ENCODE results near the gene DPCD. TPM values are rescaled to one million over a fixed set of nuclear protein-coding genes. Genes with fewer than 3 reads are reported as not detected.
"Not testable (repeated sequence)": the region's sequence is repeated elsewhere in the genome, so short reads cannot be mapped to it uniquely, and the experiment has no call there.

DPCD gene
- total RNA-seq, 4 donors from 2014 or later = 13.4 to 30.1 (median 24.5) TPM

DNA sequence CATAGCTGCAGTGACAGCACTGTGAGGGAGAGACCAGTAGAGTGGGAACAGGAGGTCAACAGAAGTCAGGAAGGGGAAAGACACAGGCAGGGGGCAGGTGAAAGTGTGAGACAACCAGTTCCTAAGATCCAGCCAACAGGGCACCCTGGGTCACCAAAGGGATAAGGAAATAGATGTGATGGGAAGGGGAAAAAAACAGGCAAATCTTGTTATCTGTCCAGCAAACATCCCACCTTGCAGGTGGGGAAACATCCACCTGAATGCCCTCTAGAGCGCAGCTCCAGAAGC lies 42.5 kb downstream of the DPCD start:
- 100% methylated on average over 1 of the region's 1 CpG; no CpG with 5 or more reads in 1 of the 2 donors for WGBS, 2 donors (ENCODE audit: low coverage in 1 of 2)
- H3K9me3 ChIP-seq = no peaks in the 10 kb centered on the region
- H3K36me3 ChIP-seq = peaks cover 0 to 48% of the 10 kb centered on the region in 2 donors
- no peak overlapping the region for H3K4me3 ChIP-seq
- H3K27ac ChIP-seq = no peak overlapping the region
- no peak for ATAC-seq
- no peaks in the 10 kb centered on the region for H3K27me3 ChIP-seq
- TF ChIP-seq EP300 (IDR thresholded peaks at IDR 0.05) (no peak), POLR2A (IDR thresholded peaks at IDR 0.05) (no peak)
- H3K4me1 ChIP-seq = no peaks in the 10 kb centered on the region

DNA sequence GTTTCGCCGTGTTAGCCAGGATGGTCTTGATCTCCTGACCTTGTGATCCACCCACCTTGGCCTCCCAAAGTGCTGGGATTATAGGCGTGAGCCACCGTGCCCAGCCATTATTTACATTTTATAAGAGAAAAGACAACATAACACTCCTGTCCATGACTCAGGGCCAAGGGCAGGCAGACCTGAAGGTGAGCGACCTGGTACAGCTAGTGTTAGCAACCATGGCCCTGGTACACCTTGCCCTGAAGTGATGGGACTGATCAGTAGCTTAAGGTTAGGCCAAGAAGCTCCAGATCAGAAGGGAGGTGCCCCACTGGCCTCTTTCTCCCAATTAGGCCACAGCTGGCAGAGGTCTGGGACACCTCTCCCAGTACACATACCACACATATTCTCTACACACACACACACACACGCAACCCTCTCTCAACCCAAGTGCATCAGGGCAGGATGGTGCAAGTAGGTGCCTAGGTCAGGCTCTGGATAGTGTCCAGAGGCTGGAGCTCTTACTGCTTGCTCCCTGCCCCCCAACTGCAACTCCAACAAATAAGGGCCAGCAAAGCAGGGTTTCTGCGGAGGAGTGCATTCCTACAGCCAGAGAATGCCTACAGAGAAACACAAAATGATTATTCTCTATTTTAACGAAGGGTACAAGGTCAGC lies 43.8 kb downstream of the DPCD start:
- 60% methylated on average over 1 of the region's 8 CpGs; no CpG with 5 or more reads in 1 of the 2 donors for WGBS, 2 donors (ENCODE audit: low coverage in 1 of 2)
- no peak for ATAC-seq
- no peaks in the 10 kb centered on the region for H3K9me3 ChIP-seq
- TF ChIP-seq, protein P1, sequence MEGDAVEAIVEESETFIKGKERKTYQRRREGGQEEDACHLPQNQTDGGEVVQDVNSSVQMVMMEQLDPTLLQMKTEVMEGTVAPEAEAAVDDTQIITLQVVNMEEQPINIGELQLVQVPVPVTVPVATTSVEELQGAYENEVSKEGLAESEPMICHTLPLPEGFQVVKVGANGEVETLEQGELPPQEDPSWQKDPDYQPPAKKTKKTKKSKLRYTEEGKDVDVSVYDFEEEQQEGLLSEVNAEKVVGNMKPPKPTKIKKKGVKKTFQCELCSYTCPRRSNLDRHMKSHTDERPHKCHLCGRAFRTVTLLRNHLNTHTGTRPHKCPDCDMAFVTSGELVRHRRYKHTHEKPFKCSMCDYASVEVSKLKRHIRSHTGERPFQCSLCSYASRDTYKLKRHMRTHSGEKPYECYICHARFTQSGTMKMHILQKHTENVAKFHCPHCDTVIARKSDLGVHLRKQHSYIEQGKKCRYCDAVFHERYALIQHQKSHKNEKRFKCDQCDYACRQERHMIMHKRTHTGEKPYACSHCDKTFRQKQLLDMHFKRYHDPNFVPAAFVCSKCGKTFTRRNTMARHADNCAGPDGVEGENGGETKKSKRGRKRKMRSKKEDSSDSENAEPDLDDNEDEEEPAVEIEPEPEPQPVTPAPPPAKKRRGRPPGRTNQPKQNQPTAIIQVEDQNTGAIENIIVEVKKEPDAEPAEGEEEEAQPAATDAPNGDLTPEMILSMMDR (IDR thresholded peaks at IDR 0.05) = no peak
- TF ChIP-seq EP300 (IDR thresholded peaks at IDR 0.05) (no peak), POLR2AphosphoS5 (IDR thresholded peaks at IDR 0.05) (no peak), POLR2A (IDR thresholded peaks at IDR 0.05) (no peak)
- H3K4me1 ChIP-seq = no peaks in the 10 kb centered on the region
- no peak overlapping the region for H3K4me3 ChIP-seq
- H3K27ac ChIP-seq = no peak overlapping the region
- H3K27me3 ChIP-seq = no peaks in the 10 kb centered on the region
- peaks cover 0 to 50% of the 10 kb centered on the region in 2 donors for H3K36me3 ChIP-seq

DNA sequence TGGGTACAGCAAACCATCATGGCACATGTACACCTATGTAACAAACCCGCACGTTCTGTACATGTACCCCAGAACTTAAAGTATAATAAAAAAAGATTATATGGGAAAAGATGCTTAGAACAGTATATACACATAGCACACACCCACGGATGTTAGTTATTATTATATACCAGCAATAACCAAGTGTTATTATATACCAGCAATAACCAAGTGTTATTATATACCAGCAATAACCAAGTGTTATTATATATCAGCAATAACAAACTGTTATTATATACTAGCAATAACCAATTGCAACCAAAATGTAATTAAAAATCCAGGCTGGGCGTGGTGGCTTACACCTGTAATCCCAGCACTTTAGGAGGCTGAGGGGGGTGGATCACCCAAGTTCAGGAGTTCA lies 45.4 kb downstream of the DPCD start:
- not testable (repeated sequence) for ATAC-seq, H3K4me3 ChIP-seq, H3K4me1 ChIP-seq, H3K9me3 ChIP-seq, H3K27me3 ChIP-seq, H3K27ac ChIP-seq
- 83 to 91% methylated on average over 3 to 4 of the region's 4 CpGs for WGBS, 2 donors (ENCODE audit: low coverage in 1 of 2)
- H3K36me3 ChIP-seq = peaks cover 0 to 55% of the 10 kb centered on the region in 2 donors

DNA sequence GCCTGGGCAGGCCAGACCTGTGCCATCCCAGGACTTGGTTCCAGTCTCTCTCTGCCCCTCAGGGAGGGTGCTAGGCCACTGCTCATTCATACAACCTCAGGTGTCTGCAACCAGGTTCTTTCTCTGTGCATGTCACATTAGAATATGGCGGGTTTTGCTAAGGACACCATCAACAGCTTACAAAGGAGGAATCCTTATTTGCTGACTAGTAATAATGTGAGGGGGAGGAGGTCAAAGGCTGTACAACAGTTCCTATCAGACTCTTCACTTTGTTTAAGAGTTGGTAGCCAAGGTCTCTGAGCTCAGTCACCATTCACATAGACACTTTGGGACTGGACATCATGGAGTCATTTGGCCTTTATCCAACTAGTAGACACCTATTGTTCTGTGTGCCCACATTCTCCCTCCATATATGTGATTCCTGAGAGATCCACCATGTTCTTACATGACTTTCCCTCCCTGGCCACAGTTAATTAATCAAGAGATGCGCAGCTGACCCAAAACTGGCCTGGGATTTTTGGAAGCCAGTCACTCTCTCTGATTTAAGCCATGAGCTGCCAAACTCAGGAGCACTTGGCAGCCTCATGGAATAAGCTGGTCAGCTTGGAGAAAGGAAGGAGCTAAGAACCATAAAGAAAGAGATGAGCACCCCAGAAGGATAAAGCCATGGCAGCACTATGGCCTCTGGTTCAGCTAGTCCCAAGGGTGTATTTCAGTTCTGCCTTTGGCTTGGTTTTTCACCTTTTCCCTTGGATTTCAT lies 51.2 kb downstream of the DPCD start:
- WGBS, 2 donors (ENCODE audit: low coverage in 1 of 2) = 83% methylated on average over 1 of the region's 2 CpGs; no CpG with 5 or more reads in 1 of the 2 donors
- H3K27me3 ChIP-seq = no peaks in the 10 kb centered on the region
- TF ChIP-seq POLR2AphosphoS5 (IDR thresholded peaks at IDR 0.05) (no peak), POLR2A (IDR thresholded peaks at IDR 0.05) (no peak), EP300 (IDR thresholded peaks at IDR 0.05) (no peak)
- TF ChIP-seq, protein P1 (IDR thresholded peaks at IDR 0.05) = no peak
- ATAC-seq = no peak
- no peaks in the 10 kb centered on the region for H3K4me1 ChIP-seq
- H3K36me3 ChIP-seq = peaks cover 0 to 62% of the 10 kb centered on the region in 2 donors
- no peak overlapping the region for H3K4me3 ChIP-seq
- no peak overlapping the region for H3K27ac ChIP-seq
- no peaks in the 10 kb centered on the region for H3K9me3 ChIP-seq

DNA sequence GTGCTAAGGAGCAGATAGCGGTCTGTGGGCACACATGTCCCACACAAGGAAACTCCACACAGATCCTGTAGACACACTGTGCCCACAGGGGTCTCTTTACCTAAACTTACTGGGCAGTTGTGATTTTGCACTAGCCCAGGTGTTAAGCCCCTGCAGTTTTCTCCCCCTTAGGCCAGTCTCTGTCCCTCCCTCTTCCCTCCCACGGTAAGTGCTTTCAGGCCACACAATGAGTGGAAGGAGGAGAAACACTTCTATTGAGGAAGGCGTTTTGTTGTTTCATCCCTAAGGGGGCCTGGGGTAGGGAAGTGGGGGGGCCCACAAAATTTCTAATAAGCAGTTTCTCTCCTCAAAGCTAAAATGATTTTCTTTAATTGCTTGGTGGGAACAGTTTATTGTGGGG lies 55.4 kb downstream of the DPCD start:
- Histone ChIP-seq H3K4me1 (peaks cover 0 to 12% (median 0%) of the 10 kb centered on the region in 3 donors), H3K36me3 (peaks cover 0 to 70% of the 10 kb centered on the region in 2 donors), H3K9me3 (no peaks in the 10 kb centered on the region), H3K27me3 (no peaks in the 10 kb centered on the region), H3K4me3 (no peak overlapping the region), H3K27ac (no peak overlapping the region)
- ATAC-seq = no peak
- WGBS, 2 donors (ENCODE audit: low coverage in 1 of 2) = 88 to 100% methylated on average over 1 of the region's 3 CpGs
- no peak for TF ChIP-seq EP300 (IDR thresholded peaks at IDR 0.05)

DNA sequence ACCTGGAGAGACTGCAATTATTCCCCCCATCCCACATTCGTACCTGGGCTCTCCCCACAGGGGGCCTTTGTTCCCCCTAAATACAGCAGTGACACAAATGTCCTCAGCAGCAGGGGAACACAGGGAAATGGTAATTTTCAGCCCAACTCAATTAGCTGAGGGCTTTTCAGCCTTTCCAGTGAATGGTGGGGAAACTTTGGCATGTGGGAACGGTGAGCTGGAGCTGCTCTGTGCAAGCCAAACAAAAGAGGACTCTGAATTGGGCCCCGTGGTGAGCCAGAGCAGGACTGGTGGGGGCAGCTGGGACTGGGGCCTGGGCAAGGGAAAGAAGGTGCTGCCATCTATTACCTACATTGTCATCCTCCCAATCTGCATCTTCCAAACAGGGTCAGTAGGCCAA lies 55.9 kb downstream of the DPCD start:
- no peak for ATAC-seq
- H3K4me3 ChIP-seq = no peak overlapping the region
- no peaks in the 10 kb centered on the region for H3K27me3 ChIP-seq
- H3K36me3 ChIP-seq = peaks cover 0 to 68% of the 10 kb centered on the region in 2 donors
- WGBS, 2 donors (ENCODE audit: low coverage in 1 of 2) = 66% methylated on average over 3 of the region's 3 CpGs; no CpG with 5 or more reads in 1 of the 2 donors
- TF ChIP-seq POLR2A (IDR thresholded peaks at IDR 0.05) = no peak
- peaks cover 0 to 12% (median 0%) of the 10 kb centered on the region in 3 donors for H3K4me1 ChIP-seq
- no peaks in the 10 kb centered on the region for H3K9me3 ChIP-seq
- no peak overlapping the region for H3K27ac ChIP-seq

DNA sequence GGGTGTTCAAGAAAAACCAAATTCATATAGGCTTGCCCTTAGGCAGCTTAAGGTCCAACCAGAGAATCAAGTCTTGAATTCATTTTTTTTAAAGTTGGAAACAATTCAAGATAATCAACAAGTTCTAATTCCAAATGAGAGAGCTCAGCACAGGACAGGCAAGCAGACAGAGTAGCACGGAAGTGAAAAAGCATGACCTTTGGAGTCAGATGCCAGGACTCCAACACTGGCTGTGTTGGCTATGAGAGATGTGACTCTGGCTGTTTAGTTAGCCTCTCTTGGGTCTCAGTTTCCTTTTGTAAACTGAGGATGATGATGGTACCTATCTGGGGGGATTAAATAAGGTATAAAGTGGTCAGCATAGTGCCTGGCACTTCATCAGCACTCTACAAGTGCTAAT lies 57.5 kb downstream of the DPCD start:
- no peak overlapping the region for H3K27ac ChIP-seq
- no peaks in the 10 kb centered on the region for H3K27me3 ChIP-seq
- no peak for ATAC-seq
- peaks cover 0 to 12% (median 0%) of the 10 kb centered on the region in 3 donors for H3K4me1 ChIP-seq
- peaks cover 0 to 71% of the 10 kb centered on the region in 2 donors for H3K36me3 ChIP-seq
- WGBS, 2 donors (ENCODE audit: low coverage in 1 of 2) = 100% methylated on average over 1 of the region's 1 CpG
- TF ChIP-seq POLR2AphosphoS5 (IDR thresholded peaks at IDR 0.05) = no peak
- TF ChIP-seq, protein P1 (IDR thresholded peaks at IDR 0.05) = no peak
- no peak for TF ChIP-seq POLR2A (IDR thresholded peaks at IDR 0.05)
- TF ChIP-seq EP300 (IDR thresholded peaks at IDR 0.05) = no peak
- H3K4me3 ChIP-seq = no peak overlapping the region
- no peaks in the 10 kb centered on the region for H3K9me3 ChIP-seq

Measured in gastroesophageal sphincter (tissue), 4 donors.